Caco-2 (cell line): Measurements from ENCODE around the gene PINK1. TPM values are rescaled to one million over a fixed set of nuclear protein-coding genes. Genes with fewer than 3 reads are reported as not detected.

Experiments
- Bru-seq: library from RNA; stranded (reverse); fragments of 400-500 nt; gene quantifications from one replicate; lab custom pipeline; 2021; lab: Mats Ljungman, UMichigan
- BruChase-seq, 2 experiments: library from RNA; stranded (reverse); fragments of 400-500 nt; gene quantifications; one replicate each; lab custom pipeline; 2021; lab: Mats Ljungman, UMichigan
- BruUV-seq: library from RNA; stranded (reverse); fragments of 400-500 nt; replicated peaks from 2 replicates; lab custom pipeline; 2021; lab: Mats Ljungman, UMichigan
- CTCF ChIA-PET: fragments of 300-600 bp; sonication (Branson Sonifier 250); formaldehyde crosslinking; loops from one replicate; lab custom pipeline; 2022; ENCODE audit warnings: antibody characterized with exemption; lab: Charles Lee
- POLR2A ChIA-PET: fragments of 300-600 bp; sonication (Branson Sonifier 250); formaldehyde crosslinking; loops from one replicate; lab custom pipeline; 2022; ENCODE audit warnings: antibody characterized with exemption; lab: Charles Lee
- DNase-seq, 2 experiments: peaks; one replicate each; pipeline versions ENCODE4 v3.0.0 to v3.0.0-alpha.2; 2020 to 2022
- H3K27me3 ChIP-seq: replicated peaks from 2 replicates; pipeline ENCODE4 v1.6.0; 2011; ENCODE audit warnings: low read length; ENCODE audit not compliant: control insufficient read depth, insufficient read depth
- H3K36me3 ChIP-seq: 2 replicates; pipeline ENCODE4 v1.5.1; 2011; ENCODE audit warnings: low read length; ENCODE audit not compliant: control insufficient read depth, insufficient read depth
- H3K4me1 ChIP-seq: fragments of 250-450 bp; sonication (Bioruptor Pico); 2 replicates; pipeline ENCODE4 v1.5.1; 2020; ENCODE audit warnings: mild to moderate bottlenecking
- H3K4me3 ChIP-seq: 2 replicates; pipeline ENCODE4 v1.5.1; 2011; ENCODE audit warnings: low read depth, mild to moderate bottlenecking, control low read depth, low read length
- H3K9me3 ChIP-seq: fragments of 250-450 bp; sonication (Bioruptor Pico); 2 replicates; pipeline ENCODE4 v1.5.1; 2020; ENCODE audit warnings: mild to moderate bottlenecking, moderate library complexity
- H3K27ac Mint-ChIP-seq: one replicate; pipeline ENCODE4 v1.8.0; 2022; ENCODE audit warnings: mixed read lengths; ENCODE audit not compliant: unreplicated experiment
- H3K27me3 Mint-ChIP-seq: one replicate; pipeline ENCODE4 v1.8.0; 2022; ENCODE audit warnings: mixed read lengths; ENCODE audit not compliant: insufficient read depth, unreplicated experiment
- H3K36me3 Mint-ChIP-seq: one replicate; pipeline ENCODE4 v1.8.0; 2022; ENCODE audit warnings: mild to moderate bottlenecking, mixed read lengths; ENCODE audit not compliant: insufficient read depth, unreplicated experiment
- H3K4me1 Mint-ChIP-seq: one replicate; pipeline ENCODE4 v1.8.0; 2022; ENCODE audit warnings: low read depth, mixed read lengths; ENCODE audit not compliant: unreplicated experiment
- H3K4me3 Mint-ChIP-seq: one replicate; pipeline ENCODE4 v1.8.0; 2022; ENCODE audit warnings: mild to moderate bottlenecking, moderate library complexity, mixed read lengths; ENCODE audit not compliant: unreplicated experiment
- H3K9me3 Mint-ChIP-seq: one replicate; pipeline ENCODE4 v1.8.0; 2022; ENCODE audit warnings: mixed read lengths; ENCODE audit not compliant: unreplicated experiment
- CTCF ChIP-seq, 2 experiments: fragments of 200-600 bp in 1 of 2; IDR thresholded peaks; 1 replicate in 1 of 2; 2 replicates in 1 of 2; pipeline versions ENCODE4 v1.5.1 to v1.8.0; 2011 to 2022; ENCODE audit warnings: antibody characterized with exemption in 1 of 2, control low read depth in 1 of 2, inconsistent platforms in 1 of 2, low read depth in 1 of 2, low read length in 1 of 2, mild to moderate bottlenecking in 1 of 2, moderate library complexity in 1 of 2; ENCODE audit not compliant: insufficient read depth in 1 of 2, severe bottlenecking in 1 of 2, unreplicated experiment in 1 of 2
- intact Hi-C: fragments of 100-400 bp; cut with micrococcal nuclease; formaldehyde crosslinking; loops from one replicate; pipeline ENCODE4 v1.10.0; 2022; ENCODE audit not compliant: unreplicated experiment
- long read RNA-seq: library from polyadenylated mRNA; stranded (forward); transcript quantifications from one replicate; pipeline ENCODE4 v2.0.0, GENCODE V29; 2022
- total RNA-seq: library from RNA; stranded (reverse); gene quantifications from 2 replicates; pipeline ENCODE4 v1.2.3, GENCODE V29; 2022

PINK1 gene
- total RNA-seq (18.4 and 23.2 TPM in 2 replicates), Bru-seq, nascent RNA (percentile 47 among the genes with signal in this experiment), BruChase-seq, experiment 1, labeled RNA remaining after a 2-hour chase (percentile 47 among the genes with signal in this experiment), BruChase-seq, experiment 2, labeled RNA remaining after a 6-hour chase (percentile 60 among the genes with signal in this experiment)
- long read RNA-seq, transcript PINK1-201 (8 exons, 2,660 nt) = major isoform, 61 of 99 reads
- long read RNA-seq, partial matches to known transcripts = 33 of 99 reads
- long read RNA-seq, other reads (novel, unspliced or antisense) = 5 of 99 reads

GRCh38 chr1:20633190-20634064 is at the start of gene PINK1:
TSS of gene PINK1 (plus strand) at chr1:20633458. CDS start at chr1:20633549, 91 bp downstream.
- Histone ChIP-seq H3K36me3 (no peaks in the 10 kb centered on the region), H3K9me3 (no peaks in the 10 kb centered on the region), H3K27me3 (no peaks in the 10 kb centered on the region), H3K4me3 (peak within 1 kb of the TSS; percentile 72), H3K4me1 (peaks cover 20% of the 10 kb centered on the region)
- peak; percentile 83 to 92 for DNase-seq
- intact Hi-C loops = loop anchor here (1.0 to 5.0 kb wide), 3 partner anchors 59 to 111 kb away; no protein-coding TSS in a partner anchor
- peak within 1 kb of the TSS; percentile 56 for H3K27ac Mint-ChIP-seq
- BruUV-seq = no TSS peak
- POLR2A ChIA-PET = interaction anchor here (0.5 to 0.6 kb wide), 2 partner anchors 43 to 169 kb away, joined by 3 to 5 read pairs; no protein-coding TSS in a partner anchor
- H3K9me3 Mint-ChIP-seq = no peaks in the 10 kb centered on the region
- CTCF ChIA-PET = interaction anchor here (0.5 to 3.8 kb wide), 13 partner anchors 13 to 110 kb away, joined by 3 to 41 read pairs (median 5); partner anchors contain the start of genes CDA and DDOST
- H3K4me3 Mint-ChIP-seq = peak within 1 kb of the TSS; percentile 83
- peaks cover 9% of the 10 kb centered on the region for H3K4me1 Mint-ChIP-seq
- H3K27me3 Mint-ChIP-seq = no peaks in the 10 kb centered on the region
- H3K36me3 Mint-ChIP-seq = no peaks in the 10 kb centered on the region
- TF ChIP-seq CTCF (IDR thresholded peaks at IDR 0.05; ENCODE audit: insufficient read depth in 1 of 2, low read depth in 1 of 2, low read length in 1 of 2, severe bottlenecking in 1 of 2, unreplicated experiment in 1 of 2) = peak; percentile 85 to 93

- CTCF ChIA-PET = no interaction called here
- no peaks in the 10 kb centered on the region for H3K4me1 Mint-ChIP-seq
- Histone ChIP-seq H3K27me3 (no peaks in the 10 kb centered on the region), H3K36me3 (no peaks in the 10 kb centered on the region), H3K4me1 (peaks cover 8% of the 10 kb centered on the region; the same call in 1 of the 2 replicates), H3K4me3 (no peak overlapping the region), H3K9me3 (no peaks in the 10 kb centered on the region)
- H3K36me3 Mint-ChIP-seq = no peaks in the 10 kb centered on the region
- POLR2A ChIA-PET = no interaction called here
- H3K27me3 Mint-ChIP-seq = no peaks in the 10 kb centered on the region
- H3K27ac Mint-ChIP-seq = no peak overlapping the region
- no TSS peak for BruUV-seq
- no peak overlapping the region for H3K4me3 Mint-ChIP-seq
- intact Hi-C loops = no loop called here
- no peak for DNase-seq
- no peak for TF ChIP-seq CTCF (IDR thresholded peaks at IDR 0.05; ENCODE audit: insufficient read depth in 1 of 2, low read depth in 1 of 2, low read length in 1 of 2, severe bottlenecking in 1 of 2, unreplicated experiment in 1 of 2)
- no peaks in the 10 kb centered on the region for H3K9me3 Mint-ChIP-seq
Observed at GRCh38 chr1:20584890-20585289, 48.4 kb upstream of the PINK1 start.
